Measurements from ENCODE around the gene SLIT3.

- TF ChIP-seq CTCF (IDR thresholded peaks at IDR 0.05; ENCODE audit: low read depth, low read length, poor library complexity, severe bottlenecking), result no peak
- no peak for TF ChIP-seq EZH2phosphoT487 (IDR thresholded peaks at IDR 0.05; ENCODE audit: borderline replicate concordance, low read length)
Observed at GRCh38 chr5:168649306-168649705, 651.6 kb downstream of the SLIT3 start.

All from DOHH2 (cell line).